Kidney (tissue), 14 donors: ENCODE measurements around the gene MVD. TPM values are rescaled to one million over a fixed set of nuclear protein-coding genes. Genes with fewer than 3 reads are reported as not detected.
A peak's percentile ranks its signal among the peaks of the same experiment; 100 is the strongest.

Experiments
- DNase-seq, 5 donors: peaks; one replicate each; pipeline ENCODE4 v3.0.0-alpha.2; 2013 to 2020
- FAIRE-seq: peaks from 2 replicates; lab custom pipeline; 2012; peaks lifted over from hg19 to GRCh38; lab: Jason Lieb, UNC
- H3K27ac ChIP-seq, 2 donors: one replicate each; pipeline ENCODE4 v1.7.0; 2013; ENCODE audit warnings: low read depth in 2 of 2, low read length in 2 of 2, inconsistent platforms in 1 of 2
- H3K27me3 ChIP-seq: one replicate; pipeline ENCODE4 v1.7.1; 2013; ENCODE audit warnings: low read length, inconsistent platforms; ENCODE audit not compliant: control insufficient read depth, insufficient read depth
- H3K36me3 ChIP-seq, 3 donors: one replicate each; pipeline versions ENCODE4 v1.7.0 to v1.7.1; 2013; ENCODE audit warnings: low read length in 3 of 3, control low read depth in 1 of 3, inconsistent platforms in 1 of 3; ENCODE audit not compliant: insufficient read depth in 3 of 3, control insufficient read depth in 2 of 3
- H3K4me1 ChIP-seq, 3 donors: one replicate each; pipeline versions ENCODE4 v1.7.0 to v1.7.1; 2013; ENCODE audit warnings: low read length in 3 of 3, inconsistent platforms in 1 of 3, low read depth in 1 of 3; ENCODE audit not compliant: control insufficient read depth in 2 of 3, insufficient read depth in 2 of 3
- H3K4me3 ChIP-seq, 3 donors: one replicate each; pipeline versions ENCODE4 v1.7.0 to v1.8.1; 2013; ENCODE audit warnings: low read length in 3 of 3, control low read depth in 1 of 3, inconsistent platforms in 1 of 3
- H3K9ac ChIP-seq, 3 donors: one replicate each; pipeline versions ENCODE4 v1.7.0 to v1.7.1; 2013; ENCODE audit warnings: low read length in 3 of 3, control low read depth in 1 of 3, inconsistent platforms in 1 of 3
- H3K9me3 ChIP-seq, 3 donors: one replicate each; pipeline versions ENCODE4 v1.7.0 to v1.7.1; 2013; ENCODE audit warnings: low read length in 3 of 3, control low read depth in 1 of 3, inconsistent platforms in 1 of 3; ENCODE audit not compliant: control insufficient read depth in 2 of 3, insufficient read depth in 1 of 3
- intact Hi-C: fragments of 100-400 bp; cut with DNase I; formaldehyde crosslinking; loops from one replicate; pipeline ENCODE4 v1.11.1; 2022
- polyA plus RNA-seq: library from polyadenylated mRNA; stranded (reverse); fragments of 350-450 nt; fragmentation: Illumina TruSeq; extraction: RNeasy Lipid Tissue Mini Kit (QIAGEN cat#74804); gene quantifications from one replicate; pipeline ENCODE4 v1.2.3, GENCODE V29; 2014; ENCODE audit warnings: low read depth, low replicate concordance; ENCODE audit not compliant: insufficient read depth
- total RNA-seq: library from RNA; stranded (reverse); fragmentation: NEBNext Ultra II Directional; extraction: Animal tissue kit (Norgen Biotek cat#: 25700); gene quantifications from one replicate; pipeline ENCODE4 v1.2.1, GENCODE V29; 2021
- TF ChIP-seq, protein P1 (sequence below): IDR thresholded peaks from 3 replicates; pipeline ENCODE4 v1.5.1; 2012; ENCODE audit warnings: mild to moderate bottlenecking, moderate library complexity, borderline replicate concordance; ENCODE audit not compliant: insufficient read depth; ENCODE audit errors: extremely low read depth
- donor health status: control.
- donor health status: control.
- donor health status: control.
- donor health status: control.
- donor health status: control.
- donor health status: DM: yes; HTN: yes; CAD: no.
- donor health status: Normal renal cell carcinoma (clear cell type).

The MVD gene
- total and polyA plus RNA-seq, 2 donors from 2014 or later = 35.4 to 48.9 TPM

DNA sequence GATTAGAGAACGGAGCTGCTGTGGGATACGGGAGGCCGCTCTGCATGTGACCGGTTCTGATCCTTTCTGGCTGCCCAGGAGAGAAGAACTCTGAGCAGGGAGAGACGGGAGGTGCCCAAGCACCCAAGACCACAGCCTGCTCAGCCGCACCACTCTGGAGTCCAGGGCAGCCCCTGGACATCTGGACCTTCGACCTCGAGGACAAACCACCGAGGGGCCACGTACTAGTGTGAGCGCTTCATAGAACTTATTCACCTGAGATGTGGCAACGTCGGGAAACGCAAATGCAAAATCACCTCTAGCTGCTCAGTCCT, 37.4 kb upstream of the MVD start:
- Histone ChIP-seq H3K9ac (no peak overlapping the region), H3K27ac (peak overlapping the region; percentile 49 to 65), H3K27me3 (no peaks in the 10 kb centered on the region), H3K4me1 (peaks cover 0 to 30% (median 6%) of the 10 kb centered on the region in 3 donors), H3K4me3 (no peak overlapping the region), H3K9me3 (no peaks in the 10 kb centered on the region), H3K36me3 (peaks cover 0 to 4% (median 3%) of the 10 kb centered on the region in 3 donors)
- DNase-seq (no peak), FAIRE-seq (no peak)
- TF ChIP-seq, protein P1, sequence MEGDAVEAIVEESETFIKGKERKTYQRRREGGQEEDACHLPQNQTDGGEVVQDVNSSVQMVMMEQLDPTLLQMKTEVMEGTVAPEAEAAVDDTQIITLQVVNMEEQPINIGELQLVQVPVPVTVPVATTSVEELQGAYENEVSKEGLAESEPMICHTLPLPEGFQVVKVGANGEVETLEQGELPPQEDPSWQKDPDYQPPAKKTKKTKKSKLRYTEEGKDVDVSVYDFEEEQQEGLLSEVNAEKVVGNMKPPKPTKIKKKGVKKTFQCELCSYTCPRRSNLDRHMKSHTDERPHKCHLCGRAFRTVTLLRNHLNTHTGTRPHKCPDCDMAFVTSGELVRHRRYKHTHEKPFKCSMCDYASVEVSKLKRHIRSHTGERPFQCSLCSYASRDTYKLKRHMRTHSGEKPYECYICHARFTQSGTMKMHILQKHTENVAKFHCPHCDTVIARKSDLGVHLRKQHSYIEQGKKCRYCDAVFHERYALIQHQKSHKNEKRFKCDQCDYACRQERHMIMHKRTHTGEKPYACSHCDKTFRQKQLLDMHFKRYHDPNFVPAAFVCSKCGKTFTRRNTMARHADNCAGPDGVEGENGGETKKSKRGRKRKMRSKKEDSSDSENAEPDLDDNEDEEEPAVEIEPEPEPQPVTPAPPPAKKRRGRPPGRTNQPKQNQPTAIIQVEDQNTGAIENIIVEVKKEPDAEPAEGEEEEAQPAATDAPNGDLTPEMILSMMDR = no peak
- intact Hi-C loops = no loop called here

DNA sequence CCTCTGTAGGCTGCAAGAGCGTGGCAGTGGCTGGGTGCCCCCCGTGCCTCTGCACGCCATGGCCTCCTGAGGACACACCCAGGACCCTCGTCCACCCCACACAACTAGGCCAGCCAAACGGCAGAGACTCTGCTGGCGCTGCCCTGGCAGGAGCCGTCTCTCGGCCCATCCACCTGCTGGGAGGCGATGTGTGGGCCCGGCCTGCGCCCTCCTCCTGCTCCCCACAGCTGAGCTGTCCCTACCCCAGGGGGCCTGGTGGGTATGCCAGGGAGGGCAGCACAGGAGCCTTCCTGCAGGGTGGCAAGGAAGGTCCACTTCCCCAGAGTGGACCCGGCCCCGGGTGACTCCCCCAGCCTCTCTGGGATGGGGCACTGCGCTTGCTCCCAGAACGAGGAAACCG, 36.3 kb upstream of the MVD start:
- peaks cover 0 to 4% (median 3%) of the 10 kb centered on the region in 3 donors for H3K36me3 ChIP-seq
- FAIRE-seq = no peak
- no peak overlapping the region for H3K9ac ChIP-seq
- intact Hi-C loops = no loop called here
- H3K27me3 ChIP-seq = no peaks in the 10 kb centered on the region
- DNase-seq = no peak
- H3K27ac ChIP-seq = no peak overlapping the region
- H3K4me1 ChIP-seq = peaks cover 0 to 25% (median 0%) of the 10 kb centered on the region in 3 donors
- TF ChIP-seq, protein P1 = no peak
- H3K4me3 ChIP-seq = no peak overlapping the region
- no peaks in the 10 kb centered on the region for H3K9me3 ChIP-seq

DNA sequence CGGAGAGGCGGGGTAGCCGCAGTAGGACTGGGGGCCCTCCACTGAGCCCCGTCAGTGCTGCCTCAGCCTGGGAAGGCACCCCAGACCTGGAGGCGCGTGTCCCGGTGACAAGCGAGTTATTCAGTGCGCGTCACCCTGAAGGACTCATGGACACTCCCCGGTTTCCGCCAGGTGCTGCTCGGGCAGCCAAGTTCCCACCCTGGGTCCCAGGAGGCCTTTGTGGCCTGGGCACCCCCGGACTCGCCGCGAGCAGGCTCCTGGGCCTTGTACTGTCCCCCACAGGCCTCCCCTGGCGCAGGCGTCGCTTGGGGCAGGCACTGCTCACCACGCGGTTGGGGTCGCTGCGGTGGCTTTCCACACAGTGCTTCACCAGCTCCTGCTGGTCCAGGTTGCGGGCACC, 35.8 kb upstream of the MVD start:
- Histone ChIP-seq H3K4me1 (peaks cover 0 to 24% (median 0%) of the 10 kb centered on the region in 3 donors), H3K27ac (no peak overlapping the region), H3K9ac (no peak overlapping the region), H3K4me3 (no peak overlapping the region), H3K9me3 (no peaks in the 10 kb centered on the region), H3K27me3 (no peaks in the 10 kb centered on the region), H3K36me3 (peaks cover 0 to 4% (median 3%) of the 10 kb centered on the region in 3 donors)
- TF ChIP-seq, protein P1 = no peak
- intact Hi-C loops = no loop called here
- no peak for FAIRE-seq
- no peak for DNase-seq
